HepG2 (cell line): ENCODE measurements around the gene DCST2. TPM values are rescaled to one million over a fixed set of nuclear protein-coding genes. Genes with fewer than 3 reads are reported as not detected.

ENCODE experiments used
- FOXO4 ChIP-seq: sonication (generic); formaldehyde crosslinking; conservative IDR thresholded peaks from 2 replicates; pipeline ENCODE4 v1.8.1; 2023; ENCODE audit warnings: missing genetic modification reagents
- GABPA ChIP-seq, 2 experiments: IDR thresholded peaks; 2 replicates each; pipeline ENCODE4 v1.6.1; 2011 to 2016; ENCODE audit warnings: low read depth in 2 of 2, low read length in 1 of 2, missing biosample characterization in 1 of 2, missing genetic modification characterization in 1 of 2
- GATAD2A ChIP-seq: IDR thresholded peaks from 2 replicates; pipeline ENCODE4 v1.6.1; 2016
- NFATC3 ChIP-seq: sonication (generic); formaldehyde crosslinking; IDR thresholded peaks from 2 replicates; pipeline ENCODE4 v1.5.1; 2020; ENCODE audit warnings: mild to moderate bottlenecking, missing genetic modification reagents
- PCBP1 ChIP-seq: fragments of 200-400 bp; formaldehyde crosslinking; IDR thresholded peaks from 2 replicates; pipeline ENCODE4 v1.6.1; 2017; ENCODE audit warnings: mild to moderate bottlenecking, low read depth, low read length, borderline replicate concordance
- POLR2G ChIP-seq: fragments of 200-400 bp; formaldehyde crosslinking; IDR thresholded peaks from 2 replicates; pipeline ENCODE4 v1.6.1; 2018; ENCODE audit warnings: mild to moderate bottlenecking, low read depth, low read length, moderate library complexity
- SYNCRIP ChIP-seq: fragments of 200-400 bp; formaldehyde crosslinking; IDR thresholded peaks from 2 replicates; pipeline ENCODE4 v1.6.1; 2018; ENCODE audit warnings: mild to moderate bottlenecking, low read depth, low read length; ENCODE audit not compliant: insufficient read depth
- TEF ChIP-seq: sonication (generic); formaldehyde crosslinking; IDR thresholded peaks from 2 replicates; pipeline ENCODE4 v1.5.0; 2020; ENCODE audit warnings: missing genetic modification reagents
- ZFP36 ChIP-seq: fragments of 150-350 bp; IDR thresholded peaks from 2 replicates; pipeline ENCODE4 v1.6.1; 2018; ENCODE audit warnings: borderline replicate concordance, low read length, low read depth; ENCODE audit not compliant: partially characterized antibody
- ZNF281 ChIP-seq: sonication (generic); formaldehyde crosslinking; IDR thresholded peaks from 2 replicates; pipeline ENCODE4 v1.4.0; 2020; ENCODE audit warnings: missing genetic modification reagents, borderline replicate concordance
- ZNF569 ChIP-seq: sonication (generic); formaldehyde crosslinking; IDR thresholded peaks from 2 replicates; pipeline ENCODE4 v1.5.0; 2020; ENCODE audit warnings: mild to moderate bottlenecking, missing genetic modification reagents, moderate library complexity, borderline replicate concordance
- ZNF609 ChIP-seq: sonication (generic); formaldehyde crosslinking; IDR thresholded peaks from 2 replicates; pipeline ENCODE4 v1.4.0; 2020; ENCODE audit warnings: mild to moderate bottlenecking, missing genetic modification reagents, borderline replicate concordance
- ZNF713 ChIP-seq: sonication (generic); formaldehyde crosslinking; IDR thresholded peaks from 2 replicates; pipeline ENCODE4 v1.4.0; 2020; ENCODE audit warnings: mild to moderate bottlenecking, missing genetic modification reagents
- ZNF720 ChIP-seq: sonication (generic); formaldehyde crosslinking; IDR thresholded peaks from 2 replicates; pipeline ENCODE4 v1.4.0; 2020; ENCODE audit warnings: missing genetic modification reagents
- ZXDC ChIP-seq: sonication (generic); formaldehyde crosslinking; IDR thresholded peaks from 2 replicates; pipeline ENCODE4 v1.5.0; 2020; ENCODE audit warnings: mild to moderate bottlenecking, missing genetic modification reagents
- polyA plus RNA-seq, 8 experiments: library from polyadenylated mRNA; depleted of rRNA in 3 of 8; stranded (reverse) in 7 of 8; unstranded in 1 of 8; fragments of >200 nt; fragmentation: Illumina TruSeq in 4 of 8; extraction: Trizol in 4 of 8; gene quantifications; 2 replicates each; pipeline versions ENCODE4 v1.2.1 to v1.2.3, GENCODE V29; 2011 to 2016; ENCODE audit warnings: low read depth in 4 of 8, missing spikeins in 1 of 8, mixed read lengths in 1 of 8; ENCODE audit not compliant: insufficient read depth in 1 of 8
- total RNA-seq, 5 experiments: library from RNA; depleted of rRNA; stranded (reverse); fragments of >200 nt; fragmentation: Illumina TruSeq; extraction: Trizol; gene quantifications; 2 replicates each; pipeline ENCODE4 v1.2.3, GENCODE V29; 2016; ENCODE audit warnings: low read depth in 1 of 5

Gene DCST2
- total and polyA plus RNA-seq, 2 of the 13 experiments (the other 11 are each of a cell fraction or from before 2014, with no cell fraction given), result 0.74 TPM; not detected in 1

GRCh38 chr1:154970631-154971340 lies 62.8 kb downstream of the DCST2 start, which contains the start of gene SHC1 (continued):
- TF ChIP-seq ZXDC (CRISPR knock-in tag), result no peak
- peak; percentile 95 for TF ChIP-seq POLR2G
- TF ChIP-seq ZNF569 (CRISPR knock-in tag), result no peak
- no peak for TF ChIP-seq TEF (CRISPR knock-in tag)
- TF ChIP-seq PCBP1, result 0 out of 2 replicates have a peak, but pooled peaks have one; percentile 45
- TF ChIP-seq GATAD2A, result 0 out of 2 replicates have a peak, but pooled peaks have one; percentile 32
- TF ChIP-seq ZFP36, result no peak
- TF ChIP-seq GABPA (IDR thresholded peaks at IDR 0.05; ENCODE audit: low read depth, low read length), result no peak
- peak; percentile 46; the same call in 1 of the 2 replicates for TF ChIP-seq GABPA (CRISPR knock-in tag; IDR thresholded peaks at IDR 0.05; ENCODE audit: low read depth)
- TF ChIP-seq SYNCRIP, result no peak
- TF ChIP-seq ZNF281 (CRISPR knock-in tag), result no peak
- TF ChIP-seq ZNF713 (CRISPR knock-in tag), result no peak
- no peak for TF ChIP-seq NFATC3
- 0 out of 2 replicates have a peak, but pooled peaks have one; percentile 40 for TF ChIP-seq ZNF609 (CRISPR knock-in tag)
- no peak for TF ChIP-seq ZNF720 (CRISPR knock-in tag)
- no peak for TF ChIP-seq FOXO4 (CRISPR knock-in tag)
